T-helper 1 cell treated with Interleukin-12 subunit alpha and Interleukin-12 subunit beta and Interleukin-4 antibody, amounts not matched to agents 30 μg/mL and 1 μg/mL, for 36 hours (primary cell): ENCODE data around the gene WDR82.
A peak's percentile ranks its signal among the peaks of the same experiment; 100 is the strongest.

ENCODE experiments used
- H3K27ac Mint-ChIP-seq: one replicate; pipeline ENCODE4 v1.8.0; 2021; ENCODE audit warnings: mild to moderate bottlenecking, mixed read lengths
- H3K27me3 Mint-ChIP-seq: one replicate; pipeline ENCODE4 v1.8.0; 2021; ENCODE audit warnings: low read depth, mixed read lengths
- H3K36me3 Mint-ChIP-seq: one replicate; pipeline ENCODE4 v1.8.0; 2021; ENCODE audit warnings: low read depth, mixed read lengths
- H3K4me1 Mint-ChIP-seq: one replicate; pipeline ENCODE4 v1.8.0; 2021; ENCODE audit warnings: low read depth, mixed read lengths
- H3K4me3 Mint-ChIP-seq: one replicate; pipeline ENCODE4 v1.8.0; 2021; ENCODE audit warnings: mild to moderate bottlenecking, moderate library complexity, mixed read lengths
- H3K9me3 Mint-ChIP-seq: one replicate; pipeline ENCODE4 v1.8.0; 2021; ENCODE audit warnings: mixed read lengths

The WDR82 gene

DNA sequence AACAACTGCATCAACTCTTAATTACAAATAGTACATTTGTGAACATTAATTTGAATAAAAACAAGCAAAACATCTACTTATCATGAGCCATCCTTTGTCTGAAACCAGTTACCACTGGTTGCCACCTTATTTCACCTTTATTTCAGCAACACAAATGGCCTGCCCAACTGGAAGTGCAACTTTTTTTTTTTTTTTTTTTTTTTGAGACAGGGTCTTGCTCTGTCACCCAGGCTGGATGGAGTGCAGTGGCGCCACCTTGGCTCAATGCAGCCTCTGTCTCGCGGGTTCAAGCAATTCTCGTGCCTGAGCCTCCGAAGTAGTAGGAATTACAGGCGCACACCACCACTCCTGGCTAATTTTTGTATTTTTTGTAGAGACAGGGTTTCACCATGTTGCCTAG, 13.1 kb downstream of the WDR82 start:
- Mint-ChIP-seq H3K4me1 (peaks cover 65% of the 10 kb centered on the region), H3K27me3 (no peaks in the 10 kb centered on the region), H3K9me3 (no peaks in the 10 kb centered on the region), H3K27ac (no peak overlapping the region), H3K4me3 (no peak overlapping the region), H3K36me3 (peaks cover 63% of the 10 kb centered on the region)

DNA sequence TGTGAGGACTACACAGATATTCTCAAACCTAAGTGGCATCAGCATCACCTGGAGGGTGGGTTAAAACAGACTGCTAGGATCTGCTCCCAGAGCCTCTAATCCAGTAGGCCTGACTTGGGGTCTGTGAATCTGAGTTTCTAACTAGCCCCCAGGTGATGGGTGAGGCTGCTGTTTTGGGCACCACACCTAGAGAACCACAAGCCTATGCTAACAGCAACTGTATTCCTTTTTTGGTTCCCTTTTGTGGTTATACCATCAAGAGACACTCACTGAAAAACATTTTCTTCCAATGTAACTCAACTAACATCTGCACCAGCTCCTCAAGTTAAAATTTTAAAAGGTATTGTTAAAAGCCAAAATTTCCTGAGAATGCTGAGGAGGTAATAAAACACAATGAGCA, 16.0 kb downstream of the WDR82 start:
- no peaks in the 10 kb centered on the region for H3K27me3 Mint-ChIP-seq
- peak overlapping the region; percentile 35 for H3K4me3 Mint-ChIP-seq
- peaks cover 64% of the 10 kb centered on the region for H3K4me1 Mint-ChIP-seq
- peak overlapping the region; percentile 62 for H3K27ac Mint-ChIP-seq
- no peaks in the 10 kb centered on the region for H3K9me3 Mint-ChIP-seq
- H3K36me3 Mint-ChIP-seq, result peaks cover 77% of the 10 kb centered on the region

DNA sequence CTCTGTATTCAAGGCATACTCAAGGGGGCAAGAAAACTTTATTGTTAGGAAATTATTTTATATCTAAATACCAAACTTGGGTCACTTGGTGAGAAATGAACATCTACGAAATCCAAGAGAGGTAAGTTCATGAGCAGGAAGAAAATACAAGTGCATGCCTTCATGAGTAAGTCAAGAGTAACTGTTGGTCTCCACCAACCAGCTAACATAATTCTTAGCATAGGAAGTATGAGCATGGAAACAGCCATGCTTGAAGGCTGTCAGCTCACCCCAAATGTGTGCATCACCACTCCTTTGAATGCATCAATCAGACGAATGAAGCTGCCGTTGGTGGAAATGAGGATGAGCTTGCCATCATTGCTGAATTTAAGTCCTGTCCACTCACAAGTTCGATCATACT, 19.0 kb downstream of the WDR82 start:
- H3K27me3 Mint-ChIP-seq, result no peaks in the 10 kb centered on the region
- no peaks in the 10 kb centered on the region for H3K9me3 Mint-ChIP-seq
- H3K4me3 Mint-ChIP-seq, result no peak overlapping the region
- H3K4me1 Mint-ChIP-seq, result peaks cover 82% of the 10 kb centered on the region
- peaks cover 81% of the 10 kb centered on the region for H3K36me3 Mint-ChIP-seq
- H3K27ac Mint-ChIP-seq, result no peak overlapping the region

DNA sequence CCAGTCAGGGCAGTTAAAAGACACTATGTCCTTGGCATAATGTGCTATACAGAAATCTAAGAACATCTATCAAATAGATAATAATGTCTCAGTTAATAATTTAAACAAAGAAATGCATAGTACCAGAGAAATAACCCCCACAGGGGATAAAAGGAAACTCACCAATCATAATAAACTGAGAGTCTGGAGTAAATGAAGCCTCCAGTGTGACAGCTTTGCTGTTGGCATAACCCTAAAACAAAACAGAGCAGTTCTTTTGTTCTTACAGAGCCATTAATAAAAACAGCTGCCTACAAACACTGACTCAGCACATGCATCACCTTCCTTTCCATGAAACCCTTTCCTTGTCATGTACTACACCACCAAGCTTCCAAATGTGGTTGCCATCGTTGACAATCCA, 19.4 kb downstream of the WDR82 start:
- peaks cover 80% of the 10 kb centered on the region for H3K36me3 Mint-ChIP-seq
- no peaks in the 10 kb centered on the region for H3K9me3 Mint-ChIP-seq
- H3K27me3 Mint-ChIP-seq, result no peaks in the 10 kb centered on the region
- H3K27ac Mint-ChIP-seq, result no peak overlapping the region
- H3K4me1 Mint-ChIP-seq, result peaks cover 81% of the 10 kb centered on the region
- H3K4me3 Mint-ChIP-seq, result no peak overlapping the region

DNA sequence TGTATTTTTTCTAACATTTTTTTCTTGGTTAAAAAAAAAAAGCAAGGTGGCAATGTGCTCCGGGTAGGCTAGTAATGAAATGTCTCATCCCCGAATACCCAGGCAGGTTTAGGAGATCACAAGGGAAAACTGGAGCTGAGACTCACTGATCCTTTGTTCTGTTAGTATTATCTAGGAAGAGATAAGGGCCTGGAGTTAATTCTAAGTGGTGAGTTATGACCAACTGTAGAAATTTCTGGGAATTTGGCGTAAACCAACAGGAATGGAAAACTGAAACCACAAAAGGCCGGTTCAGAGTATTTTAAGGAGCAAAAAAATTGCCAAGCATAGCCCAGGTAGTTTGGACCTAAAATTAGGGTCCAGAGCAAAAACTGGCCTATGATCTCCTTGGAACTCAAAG, 20.5 kb downstream of the WDR82 start:
- Mint-ChIP-seq H3K9me3 (no peaks in the 10 kb centered on the region), H3K4me3 (no peak overlapping the region), H3K36me3 (peaks cover 78% of the 10 kb centered on the region), H3K27me3 (no peaks in the 10 kb centered on the region), H3K4me1 (peaks cover 83% of the 10 kb centered on the region), H3K27ac (no peak overlapping the region)

DNA sequence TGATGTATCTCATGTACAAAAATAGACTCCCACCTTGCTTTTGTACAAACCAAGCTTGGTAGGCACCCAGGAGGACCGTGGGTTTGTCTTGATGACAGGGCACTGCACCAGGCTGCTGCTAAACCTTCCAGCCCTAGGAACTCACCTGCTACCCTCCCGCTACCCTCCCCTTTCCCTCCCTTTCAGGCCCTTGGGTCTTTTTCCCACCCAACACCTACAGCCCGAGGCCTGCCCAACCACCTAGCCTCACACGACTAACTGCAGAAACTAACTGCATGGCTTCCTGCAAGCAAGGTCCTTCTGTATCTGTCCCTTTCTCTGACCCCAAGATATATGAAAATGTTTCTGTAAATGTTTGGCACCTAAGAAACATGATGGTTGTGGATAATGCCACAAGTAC, 21.8 kb downstream of the WDR82 start:
- peaks cover 82% of the 10 kb centered on the region for H3K4me1 Mint-ChIP-seq
- H3K36me3 Mint-ChIP-seq, result peaks cover 80% of the 10 kb centered on the region

DNA sequence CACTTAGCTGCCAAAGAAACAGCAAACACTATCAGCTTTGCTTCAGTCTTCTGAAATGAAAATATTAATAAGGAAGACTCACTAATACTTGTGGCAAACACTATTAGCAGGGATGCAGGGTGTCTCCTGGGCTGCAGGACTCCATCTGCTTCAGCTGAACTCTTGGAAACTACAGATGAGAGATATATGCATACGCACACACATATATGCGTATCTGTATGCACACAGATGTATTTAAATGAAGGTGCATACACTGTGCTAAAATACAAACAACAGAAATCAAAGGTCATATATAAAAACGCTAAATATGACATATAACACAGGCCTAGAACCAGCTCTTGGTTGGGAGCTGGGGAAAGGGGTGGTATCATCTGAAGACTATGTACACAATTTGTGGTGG, 22.3 kb downstream of the WDR82 start:
- peaks cover 78% of the 10 kb centered on the region for H3K4me1 Mint-ChIP-seq
- no peak overlapping the region for H3K27ac Mint-ChIP-seq
- no peaks in the 10 kb centered on the region for H3K27me3 Mint-ChIP-seq
- H3K4me3 Mint-ChIP-seq, result no peak overlapping the region
- no peaks in the 10 kb centered on the region for H3K9me3 Mint-ChIP-seq
- H3K36me3 Mint-ChIP-seq, result peaks cover 75% of the 10 kb centered on the region

More for the DNA sequence above, 21.8 kb downstream of the WDR82 start:
- H3K4me3 Mint-ChIP-seq, result no peak overlapping the region
- H3K27ac Mint-ChIP-seq, result peak overlapping the region; percentile 34
- no peaks in the 10 kb centered on the region for H3K27me3 Mint-ChIP-seq
- H3K9me3 Mint-ChIP-seq, result no peaks in the 10 kb centered on the region

DNA sequence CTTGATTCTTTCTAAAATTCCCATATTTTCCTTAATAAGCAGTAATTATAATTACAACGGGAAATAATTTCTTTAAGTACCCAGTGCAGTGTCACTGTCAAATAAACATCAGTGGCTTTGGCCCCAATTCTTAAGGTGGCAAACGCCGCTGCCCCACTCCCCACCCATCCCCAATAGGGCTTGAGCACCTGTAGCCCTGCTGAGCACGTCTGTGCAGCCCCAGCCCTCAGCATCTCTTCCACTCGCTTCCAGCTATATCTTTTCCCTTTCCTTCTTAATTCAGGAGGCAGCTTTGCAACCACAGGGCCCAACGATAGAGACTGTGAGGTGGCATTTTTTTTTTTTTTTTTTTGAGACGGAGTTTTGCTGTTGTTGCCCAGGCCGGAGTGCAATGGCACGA, 23.8 kb downstream of the WDR82 start:
- Mint-ChIP-seq H3K36me3 (peaks cover 72% of the 10 kb centered on the region), H3K9me3 (no peaks in the 10 kb centered on the region), H3K27me3 (no peaks in the 10 kb centered on the region), H3K4me3 (peak overlapping the region; percentile 65), H3K27ac (peak overlapping the region; percentile 98), H3K4me1 (peaks cover 81% of the 10 kb centered on the region)

DNA sequence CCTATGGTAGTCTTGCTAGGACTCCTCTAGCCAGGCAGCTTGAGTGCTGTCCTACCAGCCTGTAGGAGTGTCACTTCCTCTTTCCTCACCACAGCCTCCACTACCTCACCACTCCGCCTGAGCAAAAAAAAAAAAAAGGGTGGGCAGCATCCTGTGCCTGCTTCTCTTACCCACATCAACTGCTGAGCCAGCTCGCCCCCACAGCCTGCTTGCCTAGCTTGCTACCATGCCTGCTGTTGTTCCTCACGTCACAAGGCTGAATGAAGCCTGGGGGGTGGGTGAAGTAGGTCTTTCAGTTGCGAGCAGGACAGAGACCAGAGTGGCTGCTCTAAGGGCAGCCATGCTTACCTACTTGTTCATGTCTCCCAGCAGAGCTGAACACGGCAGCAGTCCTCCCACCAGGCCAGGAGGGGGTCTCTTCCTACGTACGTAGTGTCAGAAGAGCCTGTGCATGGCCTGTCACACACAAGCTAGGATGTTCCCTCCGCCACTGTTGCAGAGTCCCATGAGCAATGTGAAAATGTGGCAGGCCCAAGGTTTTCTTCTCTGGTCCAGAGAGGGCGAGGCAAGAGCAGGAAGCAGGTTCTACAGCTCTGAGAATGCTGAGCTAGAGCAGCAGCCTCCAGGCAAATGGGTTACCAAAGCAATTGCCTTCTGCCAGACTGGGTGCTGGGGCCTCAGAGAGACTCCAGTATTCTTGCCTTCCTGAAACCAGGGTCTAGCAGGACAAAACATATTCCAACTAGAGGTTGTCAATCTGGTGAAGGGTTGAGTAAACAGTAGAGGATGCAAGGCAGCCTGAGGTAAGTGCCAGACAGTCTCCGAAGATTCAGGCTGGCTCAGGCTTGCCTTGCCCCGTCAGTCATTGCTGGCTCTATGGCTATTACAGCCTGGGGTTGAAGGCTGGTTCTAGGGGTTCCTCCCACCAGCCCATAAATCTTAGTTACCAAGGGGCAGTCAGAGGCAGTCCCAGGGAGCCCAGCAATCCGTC, 24.8 kb downstream of the WDR82 start:
- Mint-ChIP-seq H3K9me3 (no peaks in the 10 kb centered on the region), H3K36me3 (peaks cover 69% of the 10 kb centered on the region), H3K4me3 (peak overlapping the region; percentile 89), H3K27ac (peak overlapping the region; percentile 98), H3K4me1 (peaks cover 79% of the 10 kb centered on the region), H3K27me3 (no peaks in the 10 kb centered on the region)

DNA sequence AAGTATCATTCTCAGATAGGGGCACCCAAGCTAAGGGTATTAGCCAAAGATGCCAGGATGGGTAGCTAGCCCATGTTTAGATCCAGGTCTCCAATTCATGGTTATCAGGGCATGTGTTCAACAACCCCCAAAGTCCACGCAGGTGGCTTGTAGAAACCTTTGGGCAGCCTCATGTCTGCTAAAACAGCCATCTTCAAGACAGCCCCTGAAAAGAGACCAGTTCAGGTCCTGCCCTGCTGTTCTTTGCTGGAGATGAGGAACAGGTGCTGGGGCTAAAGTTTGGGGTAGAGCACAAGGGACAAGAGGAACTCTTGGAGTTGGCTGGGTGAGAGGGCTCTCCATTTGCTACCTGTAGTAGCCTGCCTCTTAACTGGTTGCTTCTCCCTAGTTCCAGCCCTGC, 28.3 kb downstream of the WDR82 start:
- Mint-ChIP-seq H3K27me3 (no peaks in the 10 kb centered on the region), H3K27ac (peak overlapping the region; percentile 77), H3K9me3 (no peaks in the 10 kb centered on the region), H3K4me1 (peaks cover 74% of the 10 kb centered on the region), H3K4me3 (no peak overlapping the region), H3K36me3 (peaks cover 59% of the 10 kb centered on the region)

DNA sequence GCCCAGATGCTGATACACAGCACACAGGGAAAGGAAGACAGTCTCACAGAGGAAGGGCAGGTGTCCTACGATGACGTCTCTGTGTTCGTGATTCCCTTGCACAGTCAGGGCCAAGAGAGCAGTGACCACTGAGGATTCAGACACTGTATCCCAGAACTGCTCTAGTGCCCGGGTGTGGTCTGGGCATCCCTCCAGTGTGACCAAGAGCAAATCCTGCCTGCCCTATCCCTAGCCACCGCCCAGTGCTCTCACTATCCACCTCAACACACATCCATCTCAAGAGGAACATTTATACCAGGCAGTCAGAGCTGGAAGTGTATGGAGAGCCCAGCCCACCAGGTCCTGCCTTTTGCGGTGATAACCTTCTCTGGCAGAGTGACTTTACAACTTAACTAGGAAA, 28.8 kb downstream of the WDR82 start:
- Mint-ChIP-seq H3K9me3 (no peaks in the 10 kb centered on the region), H3K27me3 (no peaks in the 10 kb centered on the region), H3K36me3 (peaks cover 58% of the 10 kb centered on the region), H3K27ac (peak overlapping the region; percentile 77), H3K4me3 (peak overlapping the region; percentile 7), H3K4me1 (peaks cover 76% of the 10 kb centered on the region)

DNA sequence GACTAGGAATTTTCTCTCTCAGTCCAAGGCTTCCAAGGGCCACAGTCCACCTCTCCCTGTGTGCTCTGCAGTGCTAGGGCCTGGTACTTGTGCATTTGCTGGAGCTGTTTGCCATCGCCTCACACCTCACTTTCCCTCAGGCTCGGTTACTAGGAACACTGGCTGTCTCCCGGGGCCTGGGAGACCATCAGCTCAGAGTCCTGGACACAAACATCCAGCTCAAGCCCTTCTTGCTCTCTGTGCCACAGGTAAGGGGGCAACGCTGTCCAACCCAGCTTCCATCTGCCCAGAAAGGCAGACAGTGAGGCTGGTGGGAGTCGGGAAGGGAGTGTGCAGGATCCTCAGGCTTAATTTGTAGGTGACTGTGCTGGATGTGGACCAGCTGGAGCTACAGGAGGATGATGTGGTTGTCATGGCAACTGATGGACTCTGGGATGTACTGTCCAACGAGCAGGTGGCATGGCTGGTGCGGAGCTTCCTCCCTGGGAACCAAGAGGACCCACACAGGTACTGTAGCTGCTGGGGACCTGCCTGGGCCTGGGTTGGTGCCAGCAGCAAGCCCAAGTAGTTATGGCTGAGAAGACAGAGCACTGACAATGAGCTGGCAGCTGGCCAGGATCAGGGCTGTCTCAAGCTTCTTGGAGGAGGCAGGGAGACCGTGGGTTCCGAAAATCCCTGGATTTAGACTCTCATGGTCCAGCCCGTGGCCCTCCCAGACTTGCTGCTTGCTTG, 29.5 kb downstream of the WDR82 start:
- peaks cover 76% of the 10 kb centered on the region for H3K4me1 Mint-ChIP-seq
- H3K27me3 Mint-ChIP-seq, result no peaks in the 10 kb centered on the region
- H3K4me3 Mint-ChIP-seq, result peak overlapping the region; percentile 37
- peaks cover 53% of the 10 kb centered on the region for H3K36me3 Mint-ChIP-seq
- H3K9me3 Mint-ChIP-seq, result no peaks in the 10 kb centered on the region
- H3K27ac Mint-ChIP-seq, result peak overlapping the region; percentile 77

DNA sequence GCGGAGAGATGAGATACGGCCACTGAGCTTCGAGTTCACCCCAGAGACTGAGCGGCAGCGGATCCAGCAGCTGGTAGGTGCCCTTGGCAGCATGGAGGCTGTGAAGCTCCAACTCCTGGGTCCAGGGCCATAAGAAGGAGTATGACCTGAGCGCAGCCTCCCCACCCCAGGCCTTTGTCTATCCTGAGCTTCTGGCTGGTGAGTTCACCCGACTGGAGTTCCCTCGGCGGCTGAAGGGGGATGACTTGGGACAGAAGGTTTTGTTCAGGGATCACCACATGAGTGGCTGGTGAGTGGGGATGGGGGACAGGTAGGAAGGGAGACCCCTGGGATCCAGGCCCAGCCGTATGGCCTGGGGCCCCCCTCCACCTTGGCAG, 30.3 kb downstream of the WDR82 start:
- peak overlapping the region; percentile 85 for H3K27ac Mint-ChIP-seq
- H3K4me1 Mint-ChIP-seq, result peaks cover 75% of the 10 kb centered on the region
- no peaks in the 10 kb centered on the region for H3K27me3 Mint-ChIP-seq
- no peak overlapping the region for H3K4me3 Mint-ChIP-seq
- H3K9me3 Mint-ChIP-seq, result no peaks in the 10 kb centered on the region
- peaks cover 52% of the 10 kb centered on the region for H3K36me3 Mint-ChIP-seq

DNA sequence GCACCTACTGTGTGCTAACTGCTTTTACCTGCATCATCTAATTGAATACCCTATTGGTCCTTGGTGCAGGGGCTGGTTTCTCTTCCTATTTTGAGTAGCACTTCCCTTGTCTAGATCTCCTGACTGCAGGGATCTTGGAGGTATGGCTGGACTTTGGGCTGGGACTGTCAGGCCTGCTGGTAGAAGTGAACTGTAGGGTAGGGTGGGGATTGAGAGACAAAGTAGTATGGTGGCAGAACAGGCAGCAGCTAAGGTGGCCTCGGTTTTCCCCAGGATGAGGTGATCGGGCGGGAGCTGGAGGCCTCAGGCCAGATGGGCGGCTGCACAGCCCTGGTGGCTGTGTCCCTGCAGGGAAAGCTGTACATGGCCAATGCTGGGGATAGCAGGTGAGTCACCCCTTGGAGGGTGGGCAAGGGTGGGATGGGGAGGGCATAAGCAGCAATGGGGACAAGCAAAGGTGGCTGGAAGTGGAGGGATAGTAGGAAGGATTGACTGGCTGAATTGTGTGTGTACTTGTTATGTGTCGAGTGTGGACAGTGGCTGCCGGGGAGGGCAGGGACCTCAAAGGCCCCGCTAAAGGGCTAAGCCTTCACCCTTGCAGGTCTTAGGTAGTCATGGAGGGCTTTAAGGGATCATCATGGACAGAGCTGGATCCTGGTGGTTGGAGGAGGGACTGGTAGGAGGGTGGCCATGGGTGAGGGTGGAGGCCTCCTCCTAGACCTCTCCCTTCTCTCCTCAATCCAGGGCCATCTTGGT, 30.9 kb downstream of the WDR82 start:
- Mint-ChIP-seq H3K4me3 (peak overlapping the region; percentile 86), H3K36me3 (peaks cover 48% of the 10 kb centered on the region), H3K4me1 (peaks cover 70% of the 10 kb centered on the region), H3K27ac (peak overlapping the region; percentile 90), H3K27me3 (no peaks in the 10 kb centered on the region), H3K9me3 (no peaks in the 10 kb centered on the region)
